WTC11 (cell line): ENCODE measurements around the gene SLC9A3. TPM values are rescaled to one million over a fixed set of nuclear protein-coding genes. Genes with fewer than 3 reads are reported as not detected.

Source experiments
- ATAC-seq: fragments of 200-7000 bp; cut with Tn5 transposase; 2 replicates; pipeline ENCODE4 v1.10.0; 2021; ENCODE audit warnings: mild to moderate bottlenecking, moderate library complexity
- CTCF ChIA-PET: fragments of 300-600 bp; sonication (Branson Sonifier 250); formaldehyde crosslinking; loops from one replicate; lab custom pipeline; 2021; ENCODE audit warnings: antibody characterized with exemption; lab: Charles Lee
- POLR2A ChIA-PET: fragments of 350-600 bp; sonication (Branson Sonifier 250); formaldehyde crosslinking; loops from one replicate; lab custom pipeline; 2021; ENCODE audit warnings: antibody characterized with exemption; lab: Charles Lee
- DNase-seq: peaks from one replicate; pipeline ENCODE4 v3.0.0; 2021; ENCODE audit warnings: low spot score
- H3K27ac Mint-ChIP-seq: 2 replicates; pipeline ENCODE4 v1.8.0; 2021; ENCODE audit warnings: mixed read lengths
- H3K27me3 Mint-ChIP-seq: 2 replicates; pipeline ENCODE4 v1.8.0; 2021; ENCODE audit warnings: low read depth, mild to moderate bottlenecking, moderate library complexity, mixed read lengths
- H3K36me3 Mint-ChIP-seq: 2 replicates; pipeline ENCODE4 v1.8.0; 2021; ENCODE audit warnings: mixed read lengths
- H3K4me1 Mint-ChIP-seq: 2 replicates; pipeline ENCODE4 v1.8.0; 2022; ENCODE audit warnings: mixed read lengths
- H3K4me3 Mint-ChIP-seq: 2 replicates; pipeline ENCODE4 v1.8.0; 2021; ENCODE audit warnings: mild to moderate bottlenecking, moderate library complexity, mixed read lengths
- H3K9me3 Mint-ChIP-seq: 2 replicates; pipeline ENCODE4 v1.8.0; 2021; ENCODE audit warnings: mixed read lengths
- ATF1 ChIP-seq: sonication (generic); formaldehyde crosslinking; IDR thresholded peaks from 2 replicates; pipeline ENCODE4 v1.8.1; 2023; ENCODE audit warnings: mild to moderate bottlenecking, moderate library complexity, missing genetic modification reagents
- ATF3 ChIP-seq: sonication (generic); formaldehyde crosslinking; conservative IDR thresholded peaks from 2 replicates; pipeline ENCODE4 v1.8.1; 2022; ENCODE audit warnings: mild to moderate bottlenecking, missing genetic modification reagents
- CTCF ChIP-seq: fragments of 200-600 bp; IDR thresholded peaks from 2 replicates; pipeline ENCODE4 v1.8.0; 2022; ENCODE audit warnings: antibody characterized with exemption
- ELF4 ChIP-seq: sonication (generic); formaldehyde crosslinking; IDR thresholded peaks from 2 replicates; pipeline ENCODE4 v1.8.1; 2022; ENCODE audit warnings: low read depth, mild to moderate bottlenecking, moderate library complexity, missing genetic modification reagents
- ETV6 ChIP-seq: sonication (generic); formaldehyde crosslinking; IDR thresholded peaks from 2 replicates; pipeline ENCODE4 v1.8.1; 2022; ENCODE audit warnings: mild to moderate bottlenecking, missing genetic modification reagents
- FOXP1 ChIP-seq: sonication (generic); formaldehyde crosslinking; IDR thresholded peaks from 2 replicates; pipeline ENCODE4 v1.8.0; 2022; ENCODE audit warnings: missing genetic modification reagents, mild to moderate bottlenecking, moderate library complexity, borderline replicate concordance
- HMGA2 ChIP-seq: fragments of 250-450 bp; sonication (Bioruptor Pico); IDR thresholded peaks from 2 replicates; pipeline ENCODE4 v1.4.0; 2021; ENCODE audit warnings: mild to moderate bottlenecking, moderate library complexity
- USF1 ChIP-seq: sonication (generic); formaldehyde crosslinking; IDR thresholded peaks from 2 replicates; pipeline ENCODE4 v1.8.0; 2022; ENCODE audit warnings: mild to moderate bottlenecking, missing genetic modification reagents
- ZNF121 ChIP-seq: sonication (generic); formaldehyde crosslinking; IDR thresholded peaks from 2 replicates; pipeline ENCODE4 v1.8.0; 2023; ENCODE audit warnings: missing genetic modification reagents
- ZNF138 ChIP-seq: sonication (generic); formaldehyde crosslinking; conservative IDR thresholded peaks from 2 replicates; pipeline ENCODE4 v1.8.1; 2022; ENCODE audit warnings: mild to moderate bottlenecking, moderate library complexity, missing genetic modification reagents
- ZNF219 ChIP-seq: sonication (generic); formaldehyde crosslinking; IDR thresholded peaks from 2 replicates; pipeline ENCODE4 v1.8.0; 2023; ENCODE audit warnings: missing genetic modification reagents, mild to moderate bottlenecking, borderline replicate concordance
- ZNF263 ChIP-seq: sonication (generic); formaldehyde crosslinking; IDR thresholded peaks from 2 replicates; pipeline ENCODE4 v1.8.1; 2022; ENCODE audit warnings: low read depth, mild to moderate bottlenecking, moderate library complexity, missing genetic modification reagents
- ZNF281 ChIP-seq: sonication (generic); formaldehyde crosslinking; IDR thresholded peaks from 2 replicates; pipeline ENCODE4 v1.8.0; 2023; ENCODE audit warnings: mild to moderate bottlenecking, missing genetic modification reagents
- ZNF512 ChIP-seq: sonication (generic); formaldehyde crosslinking; IDR thresholded peaks from 2 replicates; pipeline ENCODE4 v1.8.1; 2022; ENCODE audit warnings: missing genetic modification reagents, borderline replicate concordance
- ZNF532 ChIP-seq: fragments of 250-450 bp; sonication (Bioruptor Pico); IDR thresholded peaks from 2 replicates; pipeline ENCODE4 v1.9.0; 2021; ENCODE audit warnings: mild to moderate bottlenecking, borderline replicate concordance
- total RNA-seq: library from RNA; stranded (reverse); gene quantifications from 3 replicates; pipeline ENCODE4 v1.2.3, GENCODE V29; 2021

The SLC9A3 gene
- total RNA-seq, 1 experiment from 2014 or later, result 1.6 TPM

- TF ChIP-seq USF1 (CRISPR knock-in tag) (no peak), ZNF281 (CRISPR knock-in tag) (no peak), ZNF121 (no peak), ELF4 (CRISPR knock-in tag) (no peak), FOXP1 (CRISPR knock-in tag) (no peak)
These were observed 70.3 kb downstream of the SLC9A3 start (continued) for GRCh38 chr5:453725-454481.

- ATAC-seq, result no peak
- peaks cover 14% of the 10 kb centered on the region for H3K4me1 Mint-ChIP-seq
- peaks cover 76% of the 10 kb centered on the region for H3K36me3 Mint-ChIP-seq
- DNase-seq, result no peak
- ChIA-PET CTCF (interaction anchor here (1.0 to 1.2 kb wide), 3 partner anchors 39 to 136 kb away, joined by 3 to 4 read pairs (median 3); no protein-coding TSS in a partner anchor), POLR2A (no interaction called here)
- TF ChIP-seq ATF3, result no peak
- no peak for TF ChIP-seq ZNF532 (CRISPR knock-in tag)
- no peak for TF ChIP-seq ZNF219
- TF ChIP-seq ZNF138, result no peak
- no peak for TF ChIP-seq ZNF512 (CRISPR knock-in tag)
- TF ChIP-seq ZNF263 (CRISPR knock-in tag), result no peak
- no peak for TF ChIP-seq ATF1
- no peak for TF ChIP-seq CTCF
- no peak for TF ChIP-seq ETV6 (CRISPR knock-in tag)
- no peak for TF ChIP-seq HMGA2
- no peaks in the 10 kb centered on the region for H3K27me3 Mint-ChIP-seq
- H3K27ac Mint-ChIP-seq, result peak overlapping the region; percentile 58; the same call in 1 of the 2 replicates
- H3K4me3 Mint-ChIP-seq, result no peak overlapping the region
- peaks cover 8% of the 10 kb centered on the region for H3K9me3 Mint-ChIP-seq
These were observed 71.1 kb downstream of the SLC9A3 start for GRCh38 chr5:452978-453710.
